ENCODE measurements around the gene NUP93. TPM values are rescaled to one million over a fixed set of nuclear protein-coding genes. Genes with fewer than 3 reads are reported as not detected.
A peak's percentile ranks its signal among the peaks of the same experiment; 100 is the strongest.

Gene NUP93
- polyA plus RNA-seq, 2 of the 4 experiments (the other 2 are of a cell fraction) = 87.3 to 91.4 TPM

DNA sequence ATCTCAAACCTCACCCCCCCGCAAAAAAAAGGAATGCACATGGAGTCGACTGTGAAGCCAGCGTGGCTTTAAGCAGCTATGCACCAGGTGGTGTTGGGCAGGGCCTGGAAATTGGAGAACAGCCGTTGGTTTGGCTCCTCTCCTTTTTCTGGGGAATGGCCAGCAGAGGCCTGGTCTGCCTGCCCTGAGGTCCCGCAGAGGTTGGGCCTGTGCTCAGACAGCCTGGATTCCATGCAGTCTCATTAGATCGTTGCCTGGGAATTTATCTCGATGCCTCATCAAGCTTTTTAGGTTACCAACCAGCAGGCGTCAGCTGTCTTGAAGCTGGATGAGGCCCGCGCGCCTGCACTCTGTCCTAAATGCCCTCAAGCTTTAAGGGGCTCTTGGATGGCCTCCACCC, 144.9 kb downstream of the NUP93 start:
- Histone ChIP-seq H3K4me2 (no peak overlapping the region), H3K27ac (no peak overlapping the region), H3K9me3 (no peaks in the 10 kb centered on the region), H3K4me3 (no peak overlapping the region), H3K4me1 (no peaks in the 10 kb centered on the region)
- CTCF ChIA-PET = interaction anchor here (0.8 to 3.8 kb wide), 5 partner anchors 8 to 85 kb away, joined by 3 to 14 read pairs (median 4); no protein-coding TSS in a partner anchor
- no peak for FAIRE-seq
- no peak for DNase-seq (ENCODE audit: low read depth in 1 of 2, low spot score in 1 of 2)
- WGBS (ENCODE audit: missing lambda C conversion rate) = 85% methylated on average over 10 of the region's 11 CpGs
- TF ChIP-seq HOXB5 (CRISPR knock-in tag; IDR thresholded peaks at IDR 0.05) (no peak), EP300 (IDR thresholded peaks at IDR 0.05) (no peak), TFCP2L1 (CRISPR knock-in tag; IDR thresholded peaks at IDR 0.05) (no peak), GATA3 (IDR thresholded peaks at IDR 0.05; ENCODE audit: borderline replicate concordance) (no peak), RFX5 (IDR thresholded peaks at IDR 0.05) (no peak), JUN (IDR thresholded peaks at IDR 0.05) (no peak), HES2 (IDR thresholded peaks at IDR 0.05) (no peak)
- TF ChIP-seq, protein P1, sequence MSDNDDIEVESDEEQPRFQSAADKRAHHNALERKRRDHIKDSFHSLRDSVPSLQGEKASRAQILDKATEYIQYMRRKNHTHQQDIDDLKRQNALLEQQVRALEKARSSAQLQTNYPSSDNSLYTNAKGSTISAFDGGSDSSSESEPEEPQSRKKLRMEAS (IDR thresholded peaks at IDR 0.05) = no peak
- POLR2A ChIA-PET = no interaction called here
- ATAC-seq = no peak

GRCh38 chr16:56876048-56876447, 146.1 kb downstream of the NUP93 start:
- H3K27ac ChIP-seq = no peak overlapping the region
- no peak for DNase-seq (ENCODE audit: low read depth in 1 of 2, low spot score in 1 of 2)
- no peak for FAIRE-seq
- WGBS (ENCODE audit: missing lambda C conversion rate) = 78% methylated on average over 4 of the region's 4 CpGs
- H3K9me3 ChIP-seq = no peaks in the 10 kb centered on the region
- no peak for ATAC-seq
- H3K4me2 ChIP-seq = no peak overlapping the region
- H3K4me3 ChIP-seq = no peak overlapping the region
- TF ChIP-seq EHF (CRISPR knock-in tag; IDR thresholded peaks at IDR 0.05) (no peak), JUNB (IDR thresholded peaks at IDR 0.05) (no peak)
- no peaks in the 10 kb centered on the region for H3K4me1 ChIP-seq
- ChIA-PET CTCF (interaction anchor here (0.7 to 3.8 kb wide), 3 partner anchors 9 to 59 kb away, joined by 3 to 14 read pairs (median 3); no protein-coding TSS in a partner anchor), POLR2A (no interaction called here)

GRCh38 chr16:56877486-56878182, 147.7 kb downstream of the NUP93 start:
- ATAC-seq (no peak), FAIRE-seq (no peak), DNase-seq (ENCODE audit: low read depth in 1 of 2, low spot score in 1 of 2) (no peak)
- H3K9me3 ChIP-seq = no peaks in the 10 kb centered on the region
- no peak for TF ChIP-seq HES2 (IDR thresholded peaks at IDR 0.05)
- TF ChIP-seq HMGXB4 (CRISPR knock-in tag; IDR thresholded peaks at IDR 0.05; ENCODE audit: borderline replicate concordance) = no peak
- no peak for TF ChIP-seq EP300 (IDR thresholded peaks at IDR 0.05)
- TF ChIP-seq POLR2AphosphoS2 (conservative IDR thresholded peaks at IDR 0.05; ENCODE audit: low read length) = no peak
- no peak overlapping the region for H3K27ac ChIP-seq
- no peak overlapping the region for H3K4me2 ChIP-seq
- no peaks in the 10 kb centered on the region for H3K4me1 ChIP-seq
- no peak overlapping the region for H3K4me3 ChIP-seq
- CTCF ChIA-PET = interaction anchor here (3.8 kb wide), 1 partner anchor 11 kb away, joined by 14 read pairs; no protein-coding TSS in a partner anchor
- 80% methylated on average over 13 of the region's 13 CpGs for WGBS (ENCODE audit: missing lambda C conversion rate)
- POLR2A ChIA-PET = no interaction called here

DNA sequence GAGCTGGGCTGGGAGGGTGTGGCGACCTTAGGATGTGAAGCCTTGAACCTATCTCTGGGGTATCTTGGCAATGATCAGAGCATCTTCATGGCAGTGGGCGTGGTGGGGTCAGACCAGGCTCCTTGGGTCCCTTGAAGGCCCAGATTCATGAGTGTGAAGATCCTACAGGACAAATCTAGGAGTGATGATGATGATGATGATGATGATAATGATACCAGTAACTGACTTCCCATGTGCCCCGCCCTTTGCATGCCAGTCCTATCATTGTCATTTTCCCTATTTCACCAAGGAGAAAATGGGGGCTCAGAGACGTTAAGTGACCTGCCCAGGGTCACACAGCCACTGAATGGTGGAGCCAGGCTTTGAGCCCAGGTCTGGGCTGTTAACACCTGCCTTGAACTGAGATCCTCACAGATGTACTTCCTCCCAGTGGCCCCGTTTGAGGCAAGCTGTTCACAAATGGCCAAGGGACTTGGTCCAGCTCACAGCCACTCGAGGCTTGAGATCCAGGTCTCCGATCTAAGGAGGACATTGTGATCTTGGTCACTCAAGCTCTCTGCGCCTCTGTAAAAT, 148.4 kb downstream of the NUP93 start:
- 66% methylated on average over 8 of the region's 8 CpGs for WGBS (ENCODE audit: missing lambda C conversion rate)
- POLR2A ChIA-PET = no interaction called here
- CTCF ChIA-PET = interaction anchor here (1.6 kb wide), 1 partner anchor 17 kb away, joined by 5 read pairs; no protein-coding TSS in a partner anchor

More for the DNA sequence above, 148.4 kb downstream of the NUP93 start:
- Histone ChIP-seq H3K27ac (no peak overlapping the region), H3K4me1 (no peaks in the 10 kb centered on the region), H3K4me2 (no peak overlapping the region), H3K9me3 (no peaks in the 10 kb centered on the region), H3K4me3 (no peak overlapping the region)
- DNase-seq (ENCODE audit: low read depth in 1 of 2, low spot score in 1 of 2) (no peak), FAIRE-seq (no peak), ATAC-seq (no peak)
- TF ChIP-seq GATA3 (IDR thresholded peaks at IDR 0.05; ENCODE audit: borderline replicate concordance) = no peak
- peak; percentile 56 for TF ChIP-seq ZFP36 (IDR thresholded peaks at IDR 0.05; ENCODE audit: borderline replicate concordance, partially characterized antibody)
- no peak for TF ChIP-seq RFX5 (IDR thresholded peaks at IDR 0.05)
- TF ChIP-seq BHLHE40 (IDR thresholded peaks at IDR 0.05; ENCODE audit: low read depth, low read length) = no peak
